ENCODE results near the gene CGNL1.

The CGNL1 gene

GRCh38 chr15:57599296-57599810 lies 223.0 kb downstream of the CGNL1 start:
- Histone ChIP-seq H3K9ac (ENCODE audit: low read length) (no peak overlapping the region), H3K79me2 (ENCODE audit: low read length) (no peaks in the 10 kb centered on the region), H3K4me2 (ENCODE audit: low read length) (no peak overlapping the region), H3K27ac (ENCODE audit: low read length) (no peak overlapping the region), H3K4me1 (ENCODE audit: low read length) (no peaks in the 10 kb centered on the region), H2AFZ (ENCODE audit: low read depth, low read length) (no peak overlapping the region), H3K9me3 (ENCODE audit: insufficient read depth, low read length) (no peaks in the 10 kb centered on the region), H3K27me3 (ENCODE audit: low read depth, low read length) (no peaks in the 10 kb centered on the region), H3K4me3 (ENCODE audit: low read length) (no peak overlapping the region), H3K36me3 (replicated peaks; ENCODE audit: low read depth, low read length) (no peaks in the 10 kb centered on the region), H4K20me1 (ENCODE audit: insufficient read depth, low read length) (no peaks in the 10 kb centered on the region)
- TF ChIP-seq, protein P1, sequence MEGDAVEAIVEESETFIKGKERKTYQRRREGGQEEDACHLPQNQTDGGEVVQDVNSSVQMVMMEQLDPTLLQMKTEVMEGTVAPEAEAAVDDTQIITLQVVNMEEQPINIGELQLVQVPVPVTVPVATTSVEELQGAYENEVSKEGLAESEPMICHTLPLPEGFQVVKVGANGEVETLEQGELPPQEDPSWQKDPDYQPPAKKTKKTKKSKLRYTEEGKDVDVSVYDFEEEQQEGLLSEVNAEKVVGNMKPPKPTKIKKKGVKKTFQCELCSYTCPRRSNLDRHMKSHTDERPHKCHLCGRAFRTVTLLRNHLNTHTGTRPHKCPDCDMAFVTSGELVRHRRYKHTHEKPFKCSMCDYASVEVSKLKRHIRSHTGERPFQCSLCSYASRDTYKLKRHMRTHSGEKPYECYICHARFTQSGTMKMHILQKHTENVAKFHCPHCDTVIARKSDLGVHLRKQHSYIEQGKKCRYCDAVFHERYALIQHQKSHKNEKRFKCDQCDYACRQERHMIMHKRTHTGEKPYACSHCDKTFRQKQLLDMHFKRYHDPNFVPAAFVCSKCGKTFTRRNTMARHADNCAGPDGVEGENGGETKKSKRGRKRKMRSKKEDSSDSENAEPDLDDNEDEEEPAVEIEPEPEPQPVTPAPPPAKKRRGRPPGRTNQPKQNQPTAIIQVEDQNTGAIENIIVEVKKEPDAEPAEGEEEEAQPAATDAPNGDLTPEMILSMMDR (IDR thresholded peaks at IDR 0.05; ENCODE audit: low read depth, low read length) = no peak
- no peak for TF ChIP-seq EZH2phosphoT487 (IDR thresholded peaks at IDR 0.05; ENCODE audit: low read depth)

DNA sequence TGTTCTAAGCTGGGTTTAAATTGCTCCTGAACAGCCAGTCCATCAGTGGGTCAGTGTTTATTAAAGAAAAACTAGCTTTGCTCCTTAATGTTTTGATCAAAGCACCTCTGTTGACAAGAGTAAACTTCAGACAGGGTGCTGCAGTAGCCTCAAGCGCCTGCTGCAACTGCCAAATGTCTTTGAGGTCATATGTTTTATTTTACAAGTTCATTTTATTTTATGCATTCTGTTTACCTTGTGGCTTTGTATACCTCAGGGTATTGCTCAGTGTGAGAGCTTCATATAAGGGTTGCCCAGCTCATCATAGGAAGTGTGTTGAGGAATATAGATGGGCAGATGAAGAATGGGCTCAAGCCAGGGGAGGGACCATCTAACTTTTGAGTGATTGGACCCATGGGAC lies 223.9 kb downstream of the CGNL1 start:
- H3K27me3 ChIP-seq (ENCODE audit: low read depth, low read length) = no peaks in the 10 kb centered on the region
- H4K20me1 ChIP-seq (ENCODE audit: insufficient read depth, low read length) = no peaks in the 10 kb centered on the region
- H3K9me3 ChIP-seq (ENCODE audit: insufficient read depth, low read length) = no peaks in the 10 kb centered on the region
- H2AFZ ChIP-seq (ENCODE audit: low read depth, low read length) = no peak overlapping the region
- H3K79me2 ChIP-seq (ENCODE audit: low read length) = no peaks in the 10 kb centered on the region
- H3K4me2 ChIP-seq (ENCODE audit: low read length) = no peak overlapping the region
- no peaks in the 10 kb centered on the region for H3K36me3 ChIP-seq (replicated peaks; ENCODE audit: low read depth, low read length)
- no peak overlapping the region for H3K27ac ChIP-seq (ENCODE audit: low read length)
- H3K9ac ChIP-seq (ENCODE audit: low read length) = no peak overlapping the region
- H3K4me3 ChIP-seq (ENCODE audit: low read length) = no peak overlapping the region
- H3K4me1 ChIP-seq (ENCODE audit: low read length) = no peaks in the 10 kb centered on the region
- TF ChIP-seq, protein P1 (IDR thresholded peaks at IDR 0.05; ENCODE audit: low read depth, low read length) = no peak
- no peak for TF ChIP-seq EZH2phosphoT487 (IDR thresholded peaks at IDR 0.05; ENCODE audit: low read depth)

All from OCI-LY3 (cell line).